Measurements from ENCODE around the gene CACNA2D4. TPM values are rescaled to one million over a fixed set of nuclear protein-coding genes. Genes with fewer than 3 reads are reported as not detected.

Gene CACNA2D4
- total RNA-seq, 1 donor from 2014 or later: 1.2 TPM

- Histone ChIP-seq H3K4me1 (no peaks in the 10 kb centered on the region), H3K36me3 (no peaks in the 10 kb centered on the region), H3K4me3 (no peak overlapping the region), H3K27ac (replicated peaks) (no peak overlapping the region), H3K9me3 (replicated peaks) (peaks cover 25% of the 10 kb centered on the region), H3K27me3 (ENCODE audit: low read depth) (peaks cover 57% of the 10 kb centered on the region)
- no peak for DNase-seq
- TF ChIP-seq CTCF (IDR thresholded peaks at IDR 0.05; ENCODE audit: borderline replicate concordance): no peak
- intact Hi-C loops (cut with micrococcal nuclease): no loop called here
These were observed 46.0 kb downstream of the CACNA2D4 start for GRCh38 chr12:1872448-1872847.

DNA sequence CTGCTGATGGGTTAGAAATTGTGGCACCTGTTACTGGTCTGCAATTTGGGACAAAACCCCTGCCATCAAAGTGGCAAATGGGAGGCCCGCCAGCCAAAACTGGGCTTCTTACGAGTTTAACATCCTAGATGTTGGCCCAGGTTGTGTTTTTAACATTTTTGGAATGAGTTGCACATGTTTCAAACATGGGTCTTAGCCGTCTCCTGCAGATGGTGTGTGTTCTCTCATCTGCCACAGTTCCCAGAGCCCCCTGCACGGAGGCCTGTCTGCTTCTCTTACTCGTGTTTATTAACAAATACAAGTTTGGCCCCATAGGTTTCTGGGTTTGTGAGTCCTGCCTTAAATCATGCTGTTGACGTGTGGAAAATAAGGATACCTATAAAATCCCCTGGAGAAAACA lies 46.5 kb downstream of the CACNA2D4 start:
- H3K4me1 ChIP-seq: no peaks in the 10 kb centered on the region
- TF ChIP-seq CTCF (IDR thresholded peaks at IDR 0.05; ENCODE audit: borderline replicate concordance): no peak
- H3K36me3 ChIP-seq: no peaks in the 10 kb centered on the region
- H3K9me3 ChIP-seq (replicated peaks): peaks cover 25% of the 10 kb centered on the region
- peaks cover 57% of the 10 kb centered on the region for H3K27me3 ChIP-seq (ENCODE audit: low read depth)
- intact Hi-C loops (cut with micrococcal nuclease): no loop called here
- H3K27ac ChIP-seq (replicated peaks): no peak overlapping the region
- no peak overlapping the region for H3K4me3 ChIP-seq
- no peak for DNase-seq

DNA sequence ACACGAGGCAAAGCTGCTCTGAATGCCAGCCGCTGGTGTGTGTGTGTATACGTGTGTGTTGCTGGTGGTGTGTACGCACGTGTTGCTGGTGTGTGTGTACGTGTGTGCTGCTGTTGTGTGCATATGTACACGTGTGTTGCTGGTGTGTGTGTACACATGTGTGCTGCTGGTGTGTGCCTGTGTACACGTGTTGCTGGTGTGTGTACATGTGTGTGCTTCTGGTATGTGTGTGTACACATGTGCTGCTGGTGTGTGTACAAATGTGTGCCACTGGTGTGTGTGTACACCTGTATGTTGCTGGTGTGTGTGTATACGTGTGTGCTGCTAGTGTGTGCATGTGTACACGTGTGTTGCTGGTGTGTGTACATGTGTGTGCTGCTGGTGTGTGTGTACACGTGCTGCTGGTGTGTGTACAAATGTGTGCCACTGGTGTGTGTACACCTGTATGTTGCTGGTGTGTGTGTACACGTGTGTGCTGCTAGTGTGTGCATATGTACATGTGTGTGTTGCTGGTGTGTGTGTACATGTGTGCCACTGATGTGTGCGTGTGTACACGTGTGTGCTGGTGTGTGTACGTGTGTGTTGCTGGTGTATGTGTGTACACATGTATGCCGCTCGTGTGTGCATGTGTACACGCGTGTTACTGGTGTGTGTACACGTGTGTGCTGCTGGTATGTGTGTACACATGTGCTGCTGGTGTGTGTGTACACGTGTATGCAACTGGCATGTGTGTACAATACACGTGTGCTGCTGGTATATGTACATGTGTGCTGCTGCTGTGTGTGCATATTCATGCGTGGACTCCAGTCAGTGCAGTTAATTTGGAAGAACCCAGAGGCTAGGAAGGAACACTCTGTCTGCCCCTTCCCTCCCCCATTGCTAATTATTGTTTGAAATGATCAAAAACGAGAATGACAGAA lies 47.2 kb downstream of the CACNA2D4 start:
- no peaks in the 10 kb centered on the region for H3K4me1 ChIP-seq
- H3K36me3 ChIP-seq: no peaks in the 10 kb centered on the region
- peaks cover 25% of the 10 kb centered on the region for H3K9me3 ChIP-seq (replicated peaks)
- H3K27me3 ChIP-seq (ENCODE audit: low read depth): peaks cover 59% of the 10 kb centered on the region
- TF ChIP-seq CTCF (IDR thresholded peaks at IDR 0.05; ENCODE audit: borderline replicate concordance): no peak
- no peak overlapping the region for H3K4me3 ChIP-seq
- no peak for DNase-seq
- intact Hi-C loops (cut with micrococcal nuclease): no loop called here
- no peak overlapping the region for H3K27ac ChIP-seq (replicated peaks)

DNA sequence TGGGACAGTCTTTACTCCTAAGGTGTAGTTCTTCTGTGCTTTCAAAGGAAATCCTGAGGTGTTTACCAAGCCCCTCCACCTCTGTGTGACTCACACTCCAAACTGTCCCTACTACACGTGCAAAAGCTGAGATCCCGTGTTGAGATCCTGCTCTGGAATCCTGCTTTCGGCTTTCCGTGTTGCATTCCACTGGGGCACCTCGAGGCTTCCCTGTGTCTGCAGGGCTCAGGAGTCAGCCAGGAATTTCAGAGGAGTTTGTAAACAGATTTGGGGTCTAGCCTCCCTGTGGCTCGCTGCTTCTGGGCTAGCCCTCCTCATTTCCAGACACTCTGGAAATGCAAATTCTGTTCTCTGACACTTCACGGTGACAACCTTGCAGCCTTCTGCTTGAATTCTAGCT lies 48.4 kb downstream of the CACNA2D4 start:
- intact Hi-C loops (cut with micrococcal nuclease): no loop called here
- Histone ChIP-seq H3K36me3 (no peaks in the 10 kb centered on the region), H3K27ac (replicated peaks) (no peak overlapping the region), H3K4me1 (no peaks in the 10 kb centered on the region), H3K27me3 (ENCODE audit: low read depth) (peaks cover 60% of the 10 kb centered on the region), H3K4me3 (no peak overlapping the region), H3K9me3 (replicated peaks) (peaks cover 25% of the 10 kb centered on the region)
- no peak for DNase-seq
- no peak for TF ChIP-seq CTCF (IDR thresholded peaks at IDR 0.05; ENCODE audit: borderline replicate concordance)

- Histone ChIP-seq H3K9me3 (replicated peaks) (peaks cover 25% of the 10 kb centered on the region), H3K4me1 (no peaks in the 10 kb centered on the region), H3K27me3 (ENCODE audit: low read depth) (peaks cover 60% of the 10 kb centered on the region), H3K4me3 (no peak overlapping the region), H3K27ac (replicated peaks) (no peak overlapping the region), H3K36me3 (no peaks in the 10 kb centered on the region)
- DNase-seq: no peak
- intact Hi-C loops (cut with micrococcal nuclease): no loop called here
- TF ChIP-seq CTCF (IDR thresholded peaks at IDR 0.05; ENCODE audit: borderline replicate concordance): no peak
These were observed 49.3 kb downstream of the CACNA2D4 start for GRCh38 chr12:1869145-1869544.
